H54 (cell line): ENCODE measurements around the gene S1PR4.

Experiments used
- DNase-seq: peaks from one replicate; pipeline ENCODE4 v3.0.0; 2011; ENCODE audit warnings: low spot score, mixed read lengths; ENCODE audit not compliant: insufficient read length
- FAIRE-seq: peaks from 3 replicates; lab custom pipeline; 2011; peaks lifted over from hg19 to GRCh38; lab: Jason Lieb, UNC
- POLR2A ChIP-seq: IDR thresholded peaks from 2 replicates; pipeline ENCODE4 v1.6.1; 2011; ENCODE audit warnings: low read depth, mild to moderate bottlenecking, low read length

The S1PR4 gene

GRCh38 chr19:3179739-3180293 is 1.2 kb downstream of the S1PR4 start:
- TF ChIP-seq POLR2A = no peak
- DNase-seq (no peak), FAIRE-seq (no peak)

DNA sequence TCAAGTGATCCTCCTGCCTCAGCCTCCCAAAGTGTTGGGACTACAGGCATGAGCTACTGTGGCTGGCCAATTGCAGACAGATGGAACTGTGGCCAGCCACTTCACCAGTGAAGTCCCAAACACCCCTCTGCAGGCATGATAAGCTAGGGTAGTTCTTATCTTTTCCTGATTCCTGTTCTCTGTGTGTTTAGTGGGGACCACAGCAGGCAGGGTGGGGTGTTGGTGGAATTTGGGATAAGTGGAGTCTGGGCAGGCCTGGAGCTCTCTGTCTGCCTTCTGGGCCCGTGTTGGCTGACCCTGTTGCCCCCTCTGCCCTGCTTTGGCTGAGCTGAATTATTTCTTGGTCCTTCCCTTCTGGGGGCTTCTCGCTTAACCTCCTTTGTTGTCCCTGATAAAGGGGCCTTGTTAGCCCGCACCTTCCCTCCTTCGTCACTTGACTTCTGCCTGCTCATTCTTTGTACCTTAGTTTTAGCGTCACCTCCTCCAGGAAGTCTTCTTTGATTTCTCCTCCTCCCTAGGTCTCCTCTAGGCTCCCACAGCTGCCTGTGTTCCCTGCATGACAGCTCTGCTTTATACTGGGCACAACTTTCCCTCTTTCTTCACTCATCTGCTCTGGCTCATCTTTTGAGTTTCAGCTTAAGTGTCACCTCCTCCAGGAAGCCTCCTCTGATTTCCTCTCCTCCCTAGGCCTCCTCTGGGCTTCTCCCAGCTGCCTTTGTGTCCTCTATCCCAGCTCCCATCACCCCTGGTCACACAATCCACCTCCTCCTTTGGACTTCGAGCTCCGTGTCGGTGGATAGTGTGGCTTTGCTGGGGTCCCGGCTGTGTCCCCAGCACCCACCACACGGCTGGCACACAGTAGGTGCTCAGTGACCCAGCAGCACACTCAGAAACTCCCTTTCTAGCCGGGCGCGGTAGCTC is 5.4 kb downstream of the S1PR4 start:
- DNase-seq (no peak), FAIRE-seq (no peak)
- TF ChIP-seq POLR2A = no peak

GRCh38 chr19:3184847-3185460 is 6.4 kb downstream of the S1PR4 start:
- TF ChIP-seq POLR2A = no peak
- FAIRE-seq (no peak), DNase-seq (peak; percentile 84)

DNA sequence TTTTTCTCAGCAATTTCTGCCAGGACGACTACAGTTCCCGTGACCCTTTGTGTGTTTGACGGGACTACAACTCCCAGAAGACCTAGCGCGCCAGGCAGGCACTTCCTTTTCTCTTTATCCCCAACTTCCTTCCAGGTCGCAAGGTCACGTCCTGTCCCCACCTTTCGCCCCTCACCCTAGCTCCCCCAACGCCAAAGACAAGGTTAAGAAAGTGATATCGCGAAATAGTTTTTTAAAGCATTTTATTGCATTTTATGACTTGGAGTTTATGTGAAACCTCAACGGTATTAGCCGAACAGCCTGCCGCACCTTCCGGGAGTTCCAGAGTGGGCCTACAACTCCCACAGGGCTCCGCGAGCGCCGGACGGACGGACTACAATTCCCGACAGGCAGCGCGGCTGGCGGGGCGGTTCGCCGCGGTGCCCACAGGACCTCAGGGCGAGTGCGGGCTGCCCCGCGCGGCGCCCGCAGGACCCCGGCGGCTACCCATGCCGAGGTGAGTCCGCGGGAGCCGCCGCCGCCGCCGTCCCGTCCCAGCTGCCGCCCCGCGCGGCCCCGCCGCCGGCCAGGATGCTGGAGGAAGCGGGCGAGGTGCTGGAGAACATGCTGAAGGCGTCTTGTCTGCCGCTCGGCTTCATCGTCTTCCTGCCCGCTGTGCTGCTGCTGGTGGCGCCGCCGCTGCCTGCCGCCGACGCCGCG is 7.0 kb downstream of the S1PR4 start, which contains the start of gene NCLN:
Gene NCLN (plus strand): TSS at position 470 of the 699 bp plus-strand sequence. CDS start 101 bp downstream, at position 571.
- DNase-seq (peak; percentile 90), FAIRE-seq (peak; percentile 50)
- peak; percentile 83 for TF ChIP-seq POLR2A

- no peak for FAIRE-seq
- no peak for DNase-seq
- TF ChIP-seq POLR2A = no peak
These were observed 7.7 kb downstream of the S1PR4 start for GRCh38 chr19:3186160-3186688.

DNA sequence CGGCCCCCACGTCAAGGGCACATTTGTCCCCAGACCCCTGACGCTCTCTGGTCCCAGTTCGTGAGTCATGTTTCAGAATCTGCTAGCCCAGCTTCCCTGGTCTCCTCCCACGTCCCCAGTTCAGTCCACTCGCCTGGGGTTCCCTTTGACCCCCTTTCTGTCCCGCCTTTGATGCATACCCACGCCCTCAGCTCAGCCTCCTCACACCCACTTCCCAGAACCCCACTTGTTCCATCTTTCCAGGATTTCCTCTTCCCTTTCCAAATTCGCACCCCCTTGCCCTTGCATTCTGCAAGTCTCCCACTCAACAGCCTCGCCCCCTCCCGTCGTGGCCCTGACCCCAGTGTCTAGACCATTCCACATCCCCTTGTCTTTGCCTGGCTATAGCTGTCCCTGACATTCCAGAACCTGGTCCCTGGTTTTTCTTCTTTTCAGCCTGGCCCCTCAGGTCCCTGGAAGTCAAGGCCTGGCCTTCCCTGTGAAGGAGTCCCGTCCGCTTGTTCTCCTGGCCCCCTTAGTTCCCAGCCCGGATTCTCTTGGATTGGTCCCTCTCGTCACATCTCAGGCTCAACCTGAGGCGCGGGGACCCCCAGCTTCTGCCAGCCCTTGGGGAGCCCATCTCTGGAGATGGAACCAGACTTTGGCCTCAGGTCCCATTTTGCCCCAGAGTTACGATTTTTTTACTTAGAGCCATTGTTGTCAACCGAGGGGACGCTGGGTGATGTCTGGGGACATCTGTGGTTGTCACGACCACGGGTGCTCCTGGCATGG is 8.5 kb downstream of the S1PR4 start:
- FAIRE-seq (no peak), DNase-seq (no peak)
- no peak for TF ChIP-seq POLR2A

DNA sequence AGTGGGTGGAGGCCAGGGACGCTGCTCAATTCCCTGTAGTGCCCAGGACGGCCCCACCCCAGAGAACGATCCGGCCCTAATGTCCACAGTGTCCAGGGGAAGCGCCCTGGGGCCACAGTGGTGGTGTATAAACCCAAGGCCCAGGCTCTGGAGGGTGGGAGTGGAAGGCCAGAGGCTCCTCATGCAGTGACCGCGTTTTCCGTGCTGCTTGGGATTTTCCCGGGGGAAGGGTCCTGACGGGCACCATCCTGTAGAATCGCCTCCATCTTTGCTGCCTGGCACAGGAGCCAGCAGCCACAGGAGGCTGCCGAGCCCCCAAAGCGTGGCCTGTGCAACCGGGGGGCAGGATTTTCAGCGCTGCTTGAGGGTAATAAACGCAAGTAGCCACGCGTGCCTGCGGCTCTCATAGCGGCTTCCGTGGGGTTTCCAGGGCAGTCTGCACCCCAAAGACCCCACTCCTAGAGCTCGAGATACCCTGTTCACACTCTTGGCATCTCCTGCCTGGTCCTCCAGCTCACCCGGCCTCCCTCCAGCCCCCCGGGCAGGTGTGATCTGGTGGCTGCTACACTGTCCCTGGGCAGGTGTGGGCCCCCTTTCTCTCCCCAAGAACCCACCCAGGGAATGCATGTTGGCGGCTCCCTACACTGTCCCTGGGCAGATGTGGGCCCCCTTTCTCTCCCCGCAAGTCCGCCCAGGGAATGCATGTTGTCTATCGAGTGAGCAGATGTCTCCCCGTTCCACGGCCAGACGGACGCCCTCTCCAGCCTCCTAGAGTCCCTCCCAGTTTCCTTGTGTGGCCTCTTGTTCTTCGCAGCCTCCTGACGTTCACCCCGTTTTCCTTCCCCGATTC is 9.3 kb downstream of the S1PR4 start:
- no peak for FAIRE-seq
- no peak for DNase-seq
- TF ChIP-seq POLR2A = no peak

DNA sequence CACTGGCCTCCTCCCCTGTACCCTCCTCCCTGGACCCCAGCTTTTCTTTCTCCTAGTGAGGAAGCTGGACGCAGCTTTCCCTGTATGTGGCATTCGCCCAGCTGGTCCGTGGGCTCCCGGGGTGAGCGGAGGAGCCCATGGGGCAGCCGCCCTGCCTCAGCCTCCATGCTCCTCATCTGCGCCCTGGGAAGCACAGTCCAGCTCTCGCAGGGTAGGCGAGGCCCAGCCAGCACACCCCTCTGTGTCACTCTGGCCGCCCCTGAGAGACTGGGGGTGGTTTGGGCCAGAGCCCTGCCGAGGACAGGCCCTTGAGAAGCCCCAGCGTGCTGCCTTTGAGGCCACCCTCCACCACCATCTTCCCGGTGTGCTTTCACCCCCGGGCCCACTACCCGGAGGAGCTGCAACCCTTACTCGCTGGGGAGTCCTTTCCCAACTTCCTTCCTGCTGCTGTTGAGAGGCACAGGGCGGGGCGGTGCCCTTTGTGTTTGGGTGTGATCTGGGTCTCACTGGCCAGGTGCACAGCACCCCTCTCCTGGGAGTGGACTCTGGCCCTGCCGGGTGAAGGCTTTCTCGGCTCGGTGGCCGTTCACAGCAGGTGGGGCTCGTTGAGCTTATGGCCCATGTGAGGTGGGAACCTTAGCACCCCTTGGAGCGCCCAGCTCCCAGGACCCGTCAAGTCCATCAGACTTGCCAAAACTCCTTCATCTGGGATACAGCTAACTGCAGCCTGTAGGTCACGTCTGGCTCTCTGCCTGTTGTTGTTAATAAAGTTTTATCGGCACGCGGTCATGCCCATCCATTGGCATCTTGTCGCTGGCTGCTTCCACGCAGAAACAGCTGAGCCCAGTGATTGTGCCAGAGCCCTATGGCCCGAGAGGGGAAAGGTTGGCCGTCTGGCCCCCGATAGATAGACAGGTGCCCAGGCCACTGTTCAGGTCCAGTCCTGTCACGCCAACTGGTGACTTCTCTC is 10.3 kb downstream of the S1PR4 start:
- no peak for DNase-seq
- no peak for FAIRE-seq
- TF ChIP-seq POLR2A = no peak

- no peak for TF ChIP-seq POLR2A
- DNase-seq = no peak
- FAIRE-seq = no peak
These were observed 11.3 kb downstream of the S1PR4 start for GRCh38 chr19:3189702-3190469.

DNA sequence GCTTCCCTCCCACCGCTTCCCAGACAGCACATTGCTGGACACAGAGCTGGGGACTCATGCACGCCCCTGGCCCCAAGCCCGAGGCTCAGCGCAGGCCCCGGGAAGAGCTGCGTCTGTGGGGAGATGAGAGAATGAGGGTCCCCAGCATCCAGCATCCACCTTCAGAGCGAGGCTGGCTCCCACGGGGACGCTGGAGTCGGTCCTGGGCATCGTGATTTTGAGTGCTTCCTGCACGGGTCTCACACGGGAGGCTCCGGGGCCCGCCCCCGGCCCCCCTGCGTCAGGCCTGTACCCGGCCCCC is 11.9 kb downstream of the S1PR4 start:
- DNase-seq (no peak), FAIRE-seq (no peak)
- TF ChIP-seq POLR2A = no peak
